Neuronal stem cell (in vitro differentiated cells): ENCODE data around the gene RTL10.
A peak's percentile ranks its signal among the peaks of the same experiment; 100 is the strongest.

ENCODE experiments used
- DNase-seq: peaks from one replicate; pipeline ENCODE4 v3.0.0-alpha.2; 2013; ENCODE audit warnings: low spot score
- H2AFZ ChIP-seq: one replicate; pipeline ENCODE4 v1.6.1; 2013; ENCODE audit warnings: mild to moderate bottlenecking, low read length, inconsistent platforms
- H2AK5ac ChIP-seq: 2 replicates; pipeline ENCODE4 v1.6.1; 2013; ENCODE audit warnings: low read depth, mild to moderate bottlenecking, inconsistent platforms, low read length, moderate library complexity, mixed read lengths
- H2BK120ac ChIP-seq: 2 replicates; pipeline ENCODE4 v1.6.1; 2013; ENCODE audit warnings: low read depth, mild to moderate bottlenecking, inconsistent platforms, low read length, moderate library complexity, mixed read lengths
- H2BK12ac ChIP-seq: one replicate; pipeline ENCODE4 v1.6.1; 2013; ENCODE audit warnings: low read length, inconsistent platforms
- H2BK15ac ChIP-seq: 2 replicates; pipeline ENCODE4 v1.6.1; 2013; ENCODE audit warnings: mild to moderate bottlenecking, low read length, inconsistent platforms, mixed read lengths
- H2BK5ac ChIP-seq: one replicate; pipeline ENCODE4 v1.6.1; 2013; ENCODE audit warnings: inconsistent platforms, mild to moderate bottlenecking, low read length, moderate library complexity
- H3K14ac ChIP-seq: one replicate; pipeline ENCODE4 v1.6.1; 2013; ENCODE audit warnings: low read length, inconsistent platforms
- H3K18ac ChIP-seq: 2 replicates; pipeline ENCODE4 v1.6.1; 2013; ENCODE audit warnings: low read length, inconsistent platforms
- H3K23ac ChIP-seq: 2 replicates; pipeline ENCODE4 v1.6.1; 2013; ENCODE audit warnings: low read depth, mild to moderate bottlenecking, mixed read lengths, low read length, inconsistent platforms; ENCODE audit not compliant: poor library complexity
- H3K27ac ChIP-seq: replicated peaks from 3 replicates; pipeline ENCODE4 v1.5.1; 2013; ENCODE audit warnings: low read length, inconsistent platforms
- H3K27me3 ChIP-seq, 3 experiments: 2 replicates each; pipeline ENCODE4 v1.6.1; 2013; ENCODE audit warnings: low read length in 3 of 3, mild to moderate bottlenecking in 2 of 3, inconsistent platforms in 1 of 3, low read depth in 1 of 3, mixed read lengths in 1 of 3, moderate library complexity in 1 of 3; ENCODE audit not compliant: control insufficient read depth in 3 of 3, insufficient read depth in 3 of 3
- H3K36me3 ChIP-seq, 2 donors: replicated peaks in 1 of 2; 2 replicates each; pipeline ENCODE4 v1.6.1; 2013; ENCODE audit warnings: low read length in 2 of 2; ENCODE audit not compliant: control insufficient read depth in 2 of 2, insufficient read depth in 2 of 2
- H3K4ac ChIP-seq: 2 replicates; pipeline ENCODE4 v1.6.1; 2013; ENCODE audit warnings: inconsistent platforms, mild to moderate bottlenecking, low read length, moderate library complexity
- H3K4me1 ChIP-seq, 2 donors: 1 replicate in 1 of 2; 2 replicates in 1 of 2; pipeline ENCODE4 v1.6.1; 2013; ENCODE audit warnings: low read length in 2 of 2, low read depth in 1 of 2; ENCODE audit not compliant: control insufficient read depth in 2 of 2, insufficient read depth in 1 of 2
- H3K4me2 ChIP-seq: one replicate; pipeline ENCODE4 v1.6.1; 2013; ENCODE audit warnings: mild to moderate bottlenecking, low read length, inconsistent platforms; ENCODE audit not compliant: insufficient read depth, poor library complexity, severe bottlenecking
- H3K4me3 ChIP-seq, 2 donors: 2 replicates each; pipeline ENCODE4 v1.5.1; 2013; ENCODE audit warnings: low read length in 2 of 2, mild to moderate bottlenecking in 2 of 2, inconsistent platforms in 1 of 2, moderate library complexity in 1 of 2
- H3K79me1 ChIP-seq: one replicate; pipeline ENCODE4 v1.6.1; 2013; ENCODE audit warnings: low read depth, mild to moderate bottlenecking, inconsistent platforms, low read length, moderate library complexity
- H3K9ac ChIP-seq: one replicate; pipeline ENCODE4 v1.6.1; 2013; ENCODE audit warnings: mild to moderate bottlenecking, low read depth, low read length, inconsistent platforms; ENCODE audit not compliant: poor library complexity
- H3K9me3 ChIP-seq, 2 donors: replicated peaks in 1 of 2; 2 replicates each; pipeline versions ENCODE3 to v1.6.1; 2013; ENCODE audit warnings: low read length in 2 of 2, mild to moderate bottlenecking in 2 of 2, inconsistent platforms in 1 of 2, low read depth in 1 of 2, mixed read lengths in 1 of 2, moderate library complexity in 1 of 2; ENCODE audit not compliant: control insufficient read depth in 2 of 2, insufficient read depth in 1 of 2
- H4K8ac ChIP-seq: one replicate; pipeline ENCODE4 v1.6.1; 2013; ENCODE audit warnings: low read depth, mild to moderate bottlenecking, inconsistent platforms, low read length, moderate library complexity
- H4K91ac ChIP-seq: one replicate; pipeline ENCODE4 v1.6.1; 2013; ENCODE audit warnings: low read length, low read depth, mild to moderate bottlenecking, inconsistent platforms; ENCODE audit not compliant: poor library complexity
- WGBS, 2 donors: extraction: QIAGEN DNeasy Blood & Tissue Kit; methylation state at CpG; one replicate each; pipeline ENCODE4 v1.1.7; 2013; ENCODE audit warnings: missing lambda C conversion rate in 2 of 2, mixed read lengths in 1 of 2; ENCODE audit not compliant: insufficient read length in 2 of 2, insufficient replicate concordance in 1 of 2; ENCODE audit errors: extremely low coverage in 2 of 2; 5-methylcytosine and 5-hydroxymethylcytosine counted together

Gene RTL10

GRCh38 chr22:19820880-19821522 is 33.7 kb downstream of the RTL10 start:
- Histone ChIP-seq H4K8ac (no peak overlapping the region), H3K9ac (peak overlapping the region; percentile 35), H3K14ac (peak overlapping the region; percentile 76), H3K23ac (peak overlapping the region; percentile 80), H2BK120ac (no peak overlapping the region), H4K91ac (no peak overlapping the region), H2AFZ (no peak overlapping the region), H3K27ac (no peak overlapping the region), H3K4me3 (no peak overlapping the region), H2BK15ac (no peak overlapping the region), H3K36me3 (peaks cover 0 to 2% of the 10 kb centered on the region in 2 donors), H3K4me1 (peaks cover 0 to 7% of the 10 kb centered on the region in 2 donors), H3K79me1 (peaks cover 12% of the 10 kb centered on the region), H3K27me3 (no peaks in the 10 kb centered on the region), H2BK5ac (peak overlapping the region; percentile 19), H3K4me2 (peak overlapping the region; percentile 3), H3K9me3 (no peaks in the 10 kb centered on the region), H3K18ac (peak overlapping the region; percentile 93), H2BK12ac (no peak overlapping the region), H3K4ac (peak overlapping the region; percentile 15), H2AK5ac (peak overlapping the region; percentile 71)
- DNase-seq, result no peak
- no CpG with 5 or more reads among the region's 18 CpGs for WGBS, 2 donors

- Histone ChIP-seq H3K9me3 (no peaks in the 10 kb centered on the region), H3K18ac (peak overlapping the region; percentile 42), H3K14ac (no peak overlapping the region), H2AFZ (no peak overlapping the region), H3K36me3 (peaks cover 0 to 2% of the 10 kb centered on the region in 2 donors), H4K91ac (no peak overlapping the region), H3K4me1 (peaks cover 0 to 7% of the 10 kb centered on the region in 2 donors), H3K4me3 (no peak overlapping the region), H3K27me3 (no peaks in the 10 kb centered on the region), H2BK5ac (no peak overlapping the region), H4K8ac (no peak overlapping the region), H3K79me1 (peaks cover 12% of the 10 kb centered on the region), H3K4me2 (no peak overlapping the region), H2AK5ac (no peak overlapping the region), H3K27ac (no peak overlapping the region), H3K4ac (peak overlapping the region; percentile 85), H3K23ac (peak overlapping the region; percentile 80), H2BK12ac (no peak overlapping the region), H3K9ac (no peak overlapping the region), H2BK120ac (no peak overlapping the region), H2BK15ac (no peak overlapping the region)
- no CpG with 5 or more reads among the region's 21 CpGs for whole genome bisulfite sequencing, 2 donors
- DNase-seq, result no peak
These were observed 34.5 kb downstream of the RTL10 start for GRCh38 chr22:19819911-19820879.

GRCh38 chr22:19819208-19819910 is 35.3 kb downstream of the RTL10 start:
- Histone ChIP-seq H3K27ac (no peak overlapping the region), H4K91ac (no peak overlapping the region)

More at GRCh38 chr22:19819208-19819910, 35.3 kb downstream of the RTL10 start:
- H2BK5ac ChIP-seq, result no peak overlapping the region
- H3K79me1 ChIP-seq, result peaks cover 12% of the 10 kb centered on the region
- peaks cover 0 to 2% of the 10 kb centered on the region in 2 donors for H3K36me3 ChIP-seq
- H2BK12ac ChIP-seq, result no peak overlapping the region
- peaks cover 0 to 7% of the 10 kb centered on the region in 2 donors for H3K4me1 ChIP-seq
- no peak overlapping the region for H2AFZ ChIP-seq
- H3K18ac ChIP-seq, result no peak overlapping the region
- H3K4me3 ChIP-seq, result no peak overlapping the region
- H3K4me2 ChIP-seq, result no peak overlapping the region
- H4K8ac ChIP-seq, result no peak overlapping the region
- no peak overlapping the region for H3K14ac ChIP-seq
- H2BK120ac ChIP-seq, result no peak overlapping the region
- no peak for DNase-seq
- WGBS, 2 donors, result no CpG with 5 or more reads among the region's 14 CpGs
- H3K27me3 ChIP-seq, result no peaks in the 10 kb centered on the region
- peak overlapping the region; percentile 12 for H3K9ac ChIP-seq
- no peaks in the 10 kb centered on the region for H3K9me3 ChIP-seq
- no peak overlapping the region for H2BK15ac ChIP-seq
- no peak overlapping the region for H3K4ac ChIP-seq
- peak overlapping the region; percentile 75 for H3K23ac ChIP-seq
- peak overlapping the region; percentile 17 for H2AK5ac ChIP-seq
